HCT116 (cell line): ENCODE measurements around the gene LHX8. TPM values are rescaled to one million over a fixed set of nuclear protein-coding genes. Genes with fewer than 3 reads are reported as not detected.

Experiments
- ATAC-seq: fragments of 200-7000 bp; cut with Tn5 transposase; 2 replicates; pipeline ENCODE4 v1.9.1; 2020; ENCODE audit warnings: mild to moderate bottlenecking, moderate library complexity
- BruUV-seq: library from RNA; stranded (reverse); fragments of 400-500 nt; replicated peaks from 2 replicates; lab custom pipeline; 2021; lab: Mats Ljungman, UMichigan
- CTCF ChIA-PET: fragments of 300-600 bp; sonication (Branson Sonifier 250); formaldehyde crosslinking; loops from one replicate; lab custom pipeline; 2021; ENCODE audit warnings: antibody characterized with exemption; lab: Charles Lee
- POLR2A ChIA-PET: fragments of 300-600, 350-600 bp; sonication (Branson Sonifier 250); formaldehyde crosslinking; loops from one replicate; lab custom pipeline; 2021; ENCODE audit warnings: antibody characterized with exemption; lab: Charles Lee
- RAD21 ChIA-PET, 2 experiments: fragments of 300-600 bp; sonication (Branson Sonifier 250); formaldehyde crosslinking; loops; one replicate each; lab custom pipeline; 2023; ENCODE audit warnings: low total read pairs in 2 of 2; ENCODE audit not compliant: uncharacterized antibody in 2 of 2, unreplicated experiment in 2 of 2, low non-redundant PET in 1 of 2; lab: Charles Lee
- DNase-seq: peaks from one replicate; pipeline ENCODE4 v3.0.0-alpha.2; 2010; ENCODE audit warnings: low read depth, low spot score
- H2AFZ ChIP-seq: fragments of 200-600 bp; shearing (Covaris generic), sonication (generic); 2 replicates; pipeline ENCODE4 v1.6.1; 2017; ENCODE audit warnings: low read depth, mixed run types, mixed read lengths, antibody characterized with exemption, low read length; ENCODE audit not compliant: poor library complexity, severe bottlenecking
- H3K27ac ChIP-seq: 2 replicates; pipeline ENCODE4 v1.5.1; 2012; ENCODE audit warnings: low read depth, low read length
- H3K27me3 ChIP-seq: fragments of 200-600 bp; sonication (generic); 2 replicates; pipeline ENCODE4 v1.6.1; 2016; ENCODE audit warnings: mixed run types, low read length, mixed read lengths; ENCODE audit not compliant: insufficient read depth
- H3K36me3 ChIP-seq, 2 experiments: fragments of 200-500 bp in 1 of 2; fragments of 200-600 bp in 1 of 2; sonication (Bioruptor generic) in 1 of 2; sonication (generic) in 1 of 2; 2 replicates each; pipeline versions ENCODE4 v1.5.1 to v1.6.1; 2014 to 2016; ENCODE audit warnings: low read length in 2 of 2, inconsistent platforms in 1 of 2, mixed read lengths in 1 of 2, mixed run types in 1 of 2; ENCODE audit not compliant: insufficient read depth in 2 of 2, control insufficient read depth in 1 of 2
- H3K4me1 ChIP-seq, 2 experiments: fragments of 200-600 bp in 1 of 2; sonication (generic) in 1 of 2; 2 replicates each; pipeline versions ENCODE4 v1.5.1 to v1.6.1; 2012 to 2017; ENCODE audit warnings: low read length in 2 of 2, inconsistent platforms in 1 of 2, mild to moderate bottlenecking in 1 of 2, mixed read lengths in 1 of 2, mixed run types in 1 of 2, moderate library complexity in 1 of 2; ENCODE audit not compliant: insufficient read depth in 2 of 2, control insufficient read depth in 1 of 2
- H3K4me2 ChIP-seq: fragments of 200-600 bp; sonication (generic); 2 replicates; pipeline ENCODE4 v1.6.1; 2017; ENCODE audit warnings: mixed run types, low read length, mixed read lengths
- H3K4me3 ChIP-seq, 2 experiments: fragments of 200-600 bp in 1 of 2; sonication (generic) in 1 of 2; replicated peaks in 1 of 2; 2 replicates each; pipeline ENCODE4 v1.5.1; 2011 to 2016; ENCODE audit warnings: low read length in 2 of 2, control low read depth in 1 of 2, low read depth in 1 of 2, mild to moderate bottlenecking in 1 of 2, mixed read lengths in 1 of 2, mixed run types in 1 of 2
- H3K79me2 ChIP-seq: fragments of 200-600 bp; sonication (generic); 2 replicates; pipeline ENCODE4 v1.6.1; 2017; ENCODE audit warnings: mild to moderate bottlenecking, mixed run types, low read length, moderate library complexity, mixed read lengths; ENCODE audit not compliant: insufficient read depth
- H3K9ac ChIP-seq: fragments of 200-600 bp; sonication (generic); 2 replicates; pipeline ENCODE4 v1.6.1; 2016; ENCODE audit warnings: low read length, mixed read lengths
- H3K9me2 ChIP-seq: fragments of 200-600 bp; sonication (generic), shearing (Covaris generic); 2 replicates; pipeline ENCODE4 v1.6.1; 2017; ENCODE audit warnings: mixed run types, mild to moderate bottlenecking, moderate library complexity; ENCODE audit not compliant: insufficient read depth
- H3K9me3 ChIP-seq, 2 experiments: fragments of 200-500 bp in 1 of 2; fragments of 200-600 bp in 1 of 2; sonication (Bioruptor generic) in 1 of 2; sonication (generic) in 1 of 2; 2 replicates each; pipeline ENCODE4 v1.6.1; 2014 to 2017; ENCODE audit warnings: low read length in 2 of 2, mixed read lengths in 2 of 2, inconsistent platforms in 1 of 2, low read depth in 1 of 2, mild to moderate bottlenecking in 1 of 2, mixed run types in 1 of 2, moderate library complexity in 1 of 2; ENCODE audit not compliant: control insufficient read depth in 1 of 2, insufficient read depth in 1 of 2
- H4K20me1 ChIP-seq: fragments of 200-600 bp; sonication (generic), shearing (Covaris generic); 2 replicates; pipeline ENCODE4 v1.6.1; 2017; ENCODE audit warnings: mixed run types, mild to moderate bottlenecking, moderate library complexity; ENCODE audit not compliant: insufficient read depth
- CBX3 ChIP-seq: IDR thresholded peaks from 2 replicates; pipeline ENCODE4 v1.6.1; 2012; ENCODE audit warnings: low read depth
- EGR1 ChIP-seq: IDR thresholded peaks from 2 replicates; pipeline ENCODE4 v1.6.1; 2012; ENCODE audit warnings: low read depth
- ELF1 ChIP-seq: IDR thresholded peaks from 2 replicates; pipeline ENCODE4 v1.6.1; 2012; ENCODE audit warnings: low read depth, borderline replicate concordance
- EZH2phosphoT487 ChIP-seq: fragments of 200-600 bp; IDR thresholded peaks from 2 replicates; pipeline ENCODE4 v1.6.1; 2018; ENCODE audit warnings: antibody characterized with exemption, borderline replicate concordance
- MAX ChIP-seq: IDR thresholded peaks from 2 replicates; pipeline ENCODE4 v1.6.1; 2012
- POLR2A ChIP-seq: IDR thresholded peaks from 2 replicates; pipeline ENCODE4 v1.7.0; 2011; ENCODE audit warnings: borderline replicate concordance; ENCODE audit not compliant: insufficient read depth, insufficient read length; ENCODE audit errors: extremely low read depth
- POLR2AphosphoS5 ChIP-seq: IDR thresholded peaks from 2 replicates; pipeline ENCODE4 v1.6.1; 2011; ENCODE audit warnings: mild to moderate bottlenecking, low read depth, low read length, moderate library complexity
- RAD21 ChIP-seq: IDR thresholded peaks from 2 replicates; pipeline ENCODE4 v1.6.1; 2012; ENCODE audit warnings: low read depth, mild to moderate bottlenecking
- SIN3A ChIP-seq: IDR thresholded peaks from 2 replicates; pipeline ENCODE4 v1.6.1; 2012; ENCODE audit warnings: low read depth
- SP1 ChIP-seq: IDR thresholded peaks from 2 replicates; pipeline ENCODE4 v1.6.1; 2012; ENCODE audit warnings: low read depth
- SRF ChIP-seq: IDR thresholded peaks from 2 replicates; pipeline ENCODE4 v1.6.1; 2012; ENCODE audit warnings: low read depth
- TCF7L2 ChIP-seq: IDR thresholded peaks from 2 replicates; pipeline ENCODE4 v1.7.0; 2011; ENCODE audit warnings: borderline replicate concordance, inconsistent platforms; ENCODE audit not compliant: insufficient read depth, insufficient read length; ENCODE audit errors: extremely low read depth
- ZBTB33 ChIP-seq: IDR thresholded peaks from 2 replicates; pipeline ENCODE4 v1.6.1; 2011; ENCODE audit warnings: mild to moderate bottlenecking, low read length, moderate library complexity; ENCODE audit not compliant: insufficient replicate concordance; ENCODE audit errors: extremely low read depth
- ZFX ChIP-seq: fragments of 450-650 bp; IDR thresholded peaks from 2 replicates; pipeline ENCODE4 v1.6.1; 2017
- ZNF274 ChIP-seq: fragments of 200-500 bp; sonication (Bioruptor generic); IDR thresholded peaks from 2 replicates; pipeline ENCODE4 v1.6.1; 2014; ENCODE audit warnings: mild to moderate bottlenecking, low read depth, low read length, inconsistent platforms
- intact Hi-C: fragments of 100-400 bp; cut with micrococcal nuclease; formaldehyde crosslinking; loops from 2 replicates; pipeline ENCODE4 v1.10.0; 2022
- total RNA-seq: library from RNA; stranded (reverse); gene quantifications from one replicate; pipeline ENCODE4 v1.2.1, GENCODE V29; 2021; ENCODE audit not compliant: unreplicated experiment
- TF ChIP-seq, protein P1 (sequence below), 3 experiments: fragments of 200-600 bp in 1 of 3; sonication (generic) in 1 of 3; IDR thresholded peaks in 2 of 3; conservative IDR thresholded peaks in 1 of 3; 2 replicates each; pipeline ENCODE4 v1.5.1; 2012 to 2017; ENCODE audit warnings: low read depth in 2 of 3, low read length in 2 of 3, antibody characterized with exemption in 1 of 3, borderline replicate concordance in 1 of 3, control low read depth in 1 of 3, mild to moderate bottlenecking in 1 of 3, mixed read lengths in 1 of 3, mixed run types in 1 of 3, moderate library complexity in 1 of 3; ENCODE audit not compliant: insufficient read depth in 1 of 3
- TF ChIP-seq, protein P2 (sequence below): IDR thresholded peaks from 2 replicates; pipeline ENCODE4 v1.6.1; 2012; ENCODE audit warnings: low read depth
- TF ChIP-seq, protein P3 (sequence below): IDR thresholded peaks from 2 replicates; pipeline ENCODE4 v1.6.1; 2012

LHX8 gene
- total RNA-seq, 1 experiment from 2014 or later = not detected

DNA sequence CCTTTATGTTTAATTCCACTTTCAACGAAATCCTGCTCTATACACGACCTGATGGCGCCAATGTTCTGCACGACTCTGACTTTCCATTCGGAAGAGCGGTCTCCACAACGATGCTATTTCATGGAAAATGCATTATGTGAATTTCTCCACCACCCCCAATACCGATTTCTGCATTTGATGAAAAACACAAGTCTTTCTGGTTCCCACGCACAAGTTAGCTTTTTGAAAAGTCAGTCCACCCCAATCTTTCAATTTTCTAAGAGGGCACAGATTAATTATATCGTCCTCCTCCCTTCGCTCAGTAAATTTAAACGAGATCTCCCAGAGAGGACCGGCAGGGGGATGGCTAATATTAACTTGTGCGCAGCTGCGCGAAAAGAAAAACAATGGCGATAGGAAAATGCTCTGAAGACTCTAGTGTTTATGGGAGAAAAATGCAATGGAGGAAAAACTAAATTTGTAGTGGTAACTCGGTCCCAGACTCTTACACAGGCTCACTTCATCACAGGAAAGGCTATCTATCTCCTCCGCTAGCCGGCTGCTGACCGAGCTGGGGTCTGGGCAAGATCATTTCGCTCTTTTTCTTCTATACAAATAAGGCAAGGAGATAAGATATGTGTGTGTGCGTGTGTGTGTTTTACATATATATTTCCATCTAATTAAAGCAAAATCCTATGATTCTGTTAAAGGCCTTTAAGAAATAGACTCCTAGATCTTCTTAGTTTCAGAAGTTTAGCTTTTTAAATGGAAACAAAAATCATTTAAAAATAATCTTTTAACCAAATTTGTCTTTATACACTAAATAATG lies 1.2 kb upstream of the LHX8 start:
- ChIA-PET POLR2A (no interaction called here), CTCF (no interaction called here), RAD21 (no interaction called here)
- no TSS peak for BruUV-seq
- ATAC-seq (no peak), DNase-seq (no peak)
- Histone ChIP-seq H2AFZ (no peak overlapping the region), H3K9me2 (no peaks in the 10 kb centered on the region), H3K4me1 (no peaks in the 10 kb centered on the region), H4K20me1 (no peaks in the 10 kb centered on the region), H3K79me2 (no peaks in the 10 kb centered on the region), H3K9me3 (no peaks in the 10 kb centered on the region), H3K4me2 (no peak overlapping the region), H3K27me3 (peaks cover 3% of the 10 kb centered on the region; the same call in 1 of the 2 replicates), H3K9ac (no peak overlapping the region), H3K36me3 (no peaks in the 10 kb centered on the region), H3K4me3 (no peak overlapping the region), H3K27ac (no peak overlapping the region)
- TF ChIP-seq EZH2phosphoT487 (no peak), ZBTB33 (no peak), RAD21 (no peak), SRF (no peak), EGR1 (no peak), POLR2A (no peak), SIN3A (no peak), MAX (no peak), CBX3 (no peak), POLR2AphosphoS5 (no peak), ELF1 (no peak), TCF7L2 (no peak), SP1 (no peak), ZFX (no peak), ZNF274 (no peak)
- TF ChIP-seq, protein P1, sequence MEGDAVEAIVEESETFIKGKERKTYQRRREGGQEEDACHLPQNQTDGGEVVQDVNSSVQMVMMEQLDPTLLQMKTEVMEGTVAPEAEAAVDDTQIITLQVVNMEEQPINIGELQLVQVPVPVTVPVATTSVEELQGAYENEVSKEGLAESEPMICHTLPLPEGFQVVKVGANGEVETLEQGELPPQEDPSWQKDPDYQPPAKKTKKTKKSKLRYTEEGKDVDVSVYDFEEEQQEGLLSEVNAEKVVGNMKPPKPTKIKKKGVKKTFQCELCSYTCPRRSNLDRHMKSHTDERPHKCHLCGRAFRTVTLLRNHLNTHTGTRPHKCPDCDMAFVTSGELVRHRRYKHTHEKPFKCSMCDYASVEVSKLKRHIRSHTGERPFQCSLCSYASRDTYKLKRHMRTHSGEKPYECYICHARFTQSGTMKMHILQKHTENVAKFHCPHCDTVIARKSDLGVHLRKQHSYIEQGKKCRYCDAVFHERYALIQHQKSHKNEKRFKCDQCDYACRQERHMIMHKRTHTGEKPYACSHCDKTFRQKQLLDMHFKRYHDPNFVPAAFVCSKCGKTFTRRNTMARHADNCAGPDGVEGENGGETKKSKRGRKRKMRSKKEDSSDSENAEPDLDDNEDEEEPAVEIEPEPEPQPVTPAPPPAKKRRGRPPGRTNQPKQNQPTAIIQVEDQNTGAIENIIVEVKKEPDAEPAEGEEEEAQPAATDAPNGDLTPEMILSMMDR (IDR thresholded peaks at IDR 0.05 in 2 of 3, conservative IDR thresholded peaks at IDR 0.05 in 1 of 3; ENCODE audit: borderline replicate concordance in 1 of 3, insufficient read depth in 1 of 3, low read depth in 2 of 3, low read length in 2 of 3) = no peak
- TF ChIP-seq, protein P2, sequence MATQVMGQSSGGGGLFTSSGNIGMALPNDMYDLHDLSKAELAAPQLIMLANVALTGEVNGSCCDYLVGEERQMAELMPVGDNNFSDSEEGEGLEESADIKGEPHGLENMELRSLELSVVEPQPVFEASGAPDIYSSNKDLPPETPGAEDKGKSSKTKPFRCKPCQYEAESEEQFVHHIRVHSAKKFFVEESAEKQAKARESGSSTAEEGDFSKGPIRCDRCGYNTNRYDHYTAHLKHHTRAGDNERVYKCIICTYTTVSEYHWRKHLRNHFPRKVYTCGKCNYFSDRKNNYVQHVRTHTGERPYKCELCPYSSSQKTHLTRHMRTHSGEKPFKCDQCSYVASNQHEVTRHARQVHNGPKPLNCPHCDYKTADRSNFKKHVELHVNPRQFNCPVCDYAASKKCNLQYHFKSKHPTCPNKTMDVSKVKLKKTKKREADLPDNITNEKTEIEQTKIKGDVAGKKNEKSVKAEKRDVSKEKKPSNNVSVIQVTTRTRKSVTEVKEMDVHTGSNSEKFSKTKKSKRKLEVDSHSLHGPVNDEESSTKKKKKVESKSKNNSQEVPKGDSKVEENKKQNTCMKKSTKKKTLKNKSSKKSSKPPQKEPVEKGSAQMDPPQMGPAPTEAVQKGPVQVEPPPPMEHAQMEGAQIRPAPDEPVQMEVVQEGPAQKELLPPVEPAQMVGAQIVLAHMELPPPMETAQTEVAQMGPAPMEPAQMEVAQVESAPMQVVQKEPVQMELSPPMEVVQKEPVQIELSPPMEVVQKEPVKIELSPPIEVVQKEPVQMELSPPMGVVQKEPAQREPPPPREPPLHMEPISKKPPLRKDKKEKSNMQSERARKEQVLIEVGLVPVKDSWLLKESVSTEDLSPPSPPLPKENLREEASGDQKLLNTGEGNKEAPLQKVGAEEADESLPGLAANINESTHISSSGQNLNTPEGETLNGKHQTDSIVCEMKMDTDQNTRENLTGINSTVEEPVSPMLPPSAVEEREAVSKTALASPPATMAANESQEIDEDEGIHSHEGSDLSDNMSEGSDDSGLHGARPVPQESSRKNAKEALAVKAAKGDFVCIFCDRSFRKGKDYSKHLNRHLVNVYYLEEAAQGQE = no peak
- TF ChIP-seq, protein P3, sequence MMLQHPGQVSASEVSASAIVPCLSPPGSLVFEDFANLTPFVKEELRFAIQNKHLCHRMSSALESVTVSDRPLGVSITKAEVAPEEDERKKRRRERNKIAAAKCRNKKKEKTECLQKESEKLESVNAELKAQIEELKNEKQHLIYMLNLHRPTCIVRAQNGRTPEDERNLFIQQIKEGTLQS = no peak
- intact Hi-C loops = no loop called here
